Heart left ventricle (tissue), 16 donors: ENCODE data around the gene PCK1. TPM values are rescaled to one million over a fixed set of nuclear protein-coding genes. Genes with fewer than 3 reads are reported as not detected.

Source experiments
- ATAC-seq, 4 donors: fragments of 200-7000 bp; cut with Tn5 transposase; one replicate each; pipeline ENCODE4 v1.9.1; 2020 to 2022; ENCODE audit warnings: moderate library complexity in 4 of 4, mild to moderate bottlenecking in 3 of 4, moderate number of reproducible peaks in 1 of 4
- DNase-seq, 5 donors: peaks; one replicate each; pipeline ENCODE4 v3.0.0-alpha.2; 2020
- H3K27ac ChIP-seq, 12 donors: fragments of 200-600 bp; sonication (generic) in 4 of 12; one replicate each; pipeline versions ENCODE4 v1.5.0 to v1.8.0; 2016 to 2022; ENCODE audit warnings: mild to moderate bottlenecking in 2 of 12
- H3K27me3 ChIP-seq, 9 donors: fragments of 200-600 bp; sonication (generic) in 2 of 9; one replicate each; pipeline versions ENCODE4 v1.5.1 to v1.8.0; 2016 to 2022; ENCODE audit warnings: mild to moderate bottlenecking in 3 of 9
- H3K36me3 ChIP-seq, 9 donors: fragments of 200-600 bp; sonication (generic) in 2 of 9; one replicate each; pipeline versions ENCODE4 v1.5.0 to v1.8.0; 2018 to 2022; ENCODE audit warnings: mild to moderate bottlenecking in 2 of 9
- H3K4me1 ChIP-seq, 12 donors: fragments of 200-600 bp; sonication (generic) in 4 of 12; one replicate each; pipeline versions ENCODE4 v1.5.0 to v1.8.0; 2016 to 2022; ENCODE audit warnings: mild to moderate bottlenecking in 3 of 12
- H3K4me3 ChIP-seq, 12 donors: fragments of 200-600 bp; sonication (generic) in 4 of 12; one replicate each; pipeline versions ENCODE4 v1.5.0 to v1.8.0; 2017 to 2022; ENCODE audit warnings: mild to moderate bottlenecking in 9 of 12, moderate library complexity in 4 of 12
- H3K9me3 ChIP-seq, 12 donors: fragments of 200-600 bp; sonication (generic) in 4 of 12; one replicate each; pipeline versions ENCODE4 v1.5.0 to v1.8.0; 2016 to 2022; ENCODE audit warnings: mild to moderate bottlenecking in 1 of 12
- CTCF ChIP-seq, 12 donors: fragments of 200-600 bp; sonication (generic) in 4 of 12; IDR thresholded peaks; one replicate each; pipeline versions ENCODE4 v1.5.0 to v1.8.0; 2018 to 2022; ENCODE audit warnings: antibody characterized with exemption in 12 of 12, mild to moderate bottlenecking in 5 of 12
- POLR2A ChIP-seq, 2 donors: fragments of 450-650 bp; IDR thresholded peaks; one replicate each; pipeline ENCODE4 v1.6.1; 2017; ENCODE audit warnings: antibody characterized with exemption in 2 of 2, mild to moderate bottlenecking in 2 of 2, moderate library complexity in 2 of 2
- WGBS, 4 donors: extraction: QIAGEN DNeasy Blood & Tissue Kit in 2 of 4; methylation state at CpG; one replicate each; pipeline versions ENCODE4 v1.1.5 to v1.1.7; 2013 to 2018; 5-methylcytosine and 5-hydroxymethylcytosine counted together
- intact Hi-C, 10 donors: fragments of 100-400 bp; cut with DNase I; formaldehyde crosslinking; loops; one replicate each; pipeline versions ENCODE4 v1.11.1 to v1.14.2; 2022
- polyA plus RNA-seq, 2 donors: library from polyadenylated mRNA; stranded (reverse); fragments of 200-250 nt; gene quantifications; one replicate each; pipeline ENCODE4 v1.2.3, GENCODE V29; 2013
- total RNA-seq, 9 donors: library from RNA; depleted of rRNA in 2 of 9; stranded (reverse); fragments of >200 nt in 2 of 9; fragmentation: NEBNext Ultra II Directional in 3 of 9; extraction: Animal tissue kit (Norgen Biotek cat#: 25700) in 3 of 9; gene quantifications; one replicate each; pipeline versions ENCODE4 v1.1.0 to v1.2.4, GENCODE V29; 2016 to 2023
- donor health status: ischemic (EF 13 %, LVEDD 7.1; RV severe dilation, severe dysfunction).
- donor health status: healthy with polysubstance abuse.
- donor health status: DM: no; HTN: yes; CAD: no.
- donor health status: DM: no; HTN: no; CAD: no.
- donor health status: ischemic (EF 25% LVEDD 6.9; RV normal size, moderate dysfunction).
- donor health status: ischemic (EF 25% LVEDD 5.7; RV mildly dilated, moderate dysfunction).
- donor health status: healthy.
- donor health status: DM: yes; HTN: yes; CAD: no.
- donor health status: ischemic (EF 35%, LVEDD 5.7; RV mildly dilated, moderate dysfunction).
- donor health status: nonischemic (EF 11% LVEDD 7.7; RV severe dilation, severe dysfunction).
- donor health status: DM: yes; HTN: yes; CAD: no.
- donor health status: PGD.
- donor health status: ischemic (EF 29% LVEDD 5.4; RV normal size, mild dysfunction).
- donor health status: nonischemic (EF 23%, LVEDD 6.1; RV moderate dilation, normal function).

The PCK1 gene
- total and polyA plus RNA-seq, 11 donors: 0.13 to 22.0 (median 0.40) TPM; not detected in 2

DNA sequence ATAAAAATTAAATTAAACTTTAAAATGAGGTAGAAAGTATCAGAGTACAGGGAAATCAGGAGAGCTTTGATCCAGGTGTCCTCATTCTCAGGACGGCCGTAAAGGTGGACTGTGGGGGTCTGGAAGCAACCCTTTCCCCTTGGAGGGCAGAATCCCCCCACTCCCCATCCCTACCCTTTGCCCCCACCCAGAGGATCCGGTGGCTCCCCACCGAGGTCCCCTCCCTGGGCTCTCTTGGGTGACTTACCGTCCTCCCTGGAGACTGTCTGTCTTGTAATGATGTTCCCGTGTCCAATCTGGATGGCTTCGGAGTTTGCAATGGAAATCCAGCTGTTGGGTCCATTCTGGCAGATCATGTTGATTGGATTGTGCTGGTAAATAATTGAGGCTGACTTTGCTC is 52.0 kb downstream of the PCK1 start:
- TF ChIP-seq POLR2A (IDR thresholded peaks at IDR 0.05) (no peak), CTCF (IDR thresholded peaks at IDR 0.05) (no peak)
- Histone ChIP-seq H3K4me3 (no peak overlapping the region), H3K27ac (no peak overlapping the region), H3K9me3 (no peaks in the 10 kb centered on the region), H3K4me1 (peaks cover 0 to 4% (median 0%) of the 10 kb centered on the region in 12 donors), H3K36me3 (peaks cover 0 to 6% (median 0%) of the 10 kb centered on the region in 9 donors), H3K27me3 (peaks cover 0 to 36% (median 4%) of the 10 kb centered on the region in 9 donors)
- intact Hi-C loops: no loop called here
- ATAC-seq: no peak
- peak in 2 of 5 donors; percentile 2 to 5 for DNase-seq
- 85 to 89% (median 87%) methylated on average over 7 of the region's 7 CpGs for WGBS, 4 donors

DNA sequence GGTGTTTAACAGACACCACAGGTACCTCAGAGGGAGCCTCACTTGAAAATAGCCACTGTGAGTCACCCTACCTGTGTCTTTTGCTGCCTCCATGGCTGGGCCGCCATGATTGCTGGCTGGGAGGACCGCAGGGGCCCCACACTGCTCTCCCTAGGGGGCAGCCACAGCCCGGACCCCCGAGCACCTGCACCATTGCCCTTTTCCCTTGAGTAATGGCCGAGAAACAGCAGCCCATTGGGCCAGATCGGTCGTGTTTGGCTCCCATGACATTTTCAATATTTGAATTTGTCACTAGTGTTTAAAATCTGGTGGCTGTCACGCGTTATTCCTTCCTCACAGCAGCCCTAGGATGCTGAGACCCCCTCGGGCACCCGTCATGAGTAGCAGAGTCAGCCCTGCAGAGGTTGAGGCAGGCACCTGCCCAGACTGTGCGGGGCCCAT is 52.6 kb downstream of the PCK1 start:
- no peak overlapping the region for H3K27ac ChIP-seq
- H3K4me1 ChIP-seq: peaks cover 0 to 9% (median 0%) of the 10 kb centered on the region in 12 donors
- peak in 2 of 5 donors; percentile 2 to 8 for DNase-seq
- H3K9me3 ChIP-seq: no peaks in the 10 kb centered on the region
- H3K27me3 ChIP-seq: peaks cover 0 to 31% (median 4%) of the 10 kb centered on the region in 9 donors
- H3K36me3 ChIP-seq: peaks cover 0 to 6% (median 0%) of the 10 kb centered on the region in 9 donors
- no peak for ATAC-seq
- TF ChIP-seq CTCF (IDR thresholded peaks at IDR 0.05) (no peak), POLR2A (IDR thresholded peaks at IDR 0.05) (no peak)
- intact Hi-C loops: no loop called here
- WGBS, 4 donors: 87 to 89% (median 88%) methylated on average over 11 to 12 of the region's 12 CpGs
- H3K4me3 ChIP-seq: no peak overlapping the region

DNA sequence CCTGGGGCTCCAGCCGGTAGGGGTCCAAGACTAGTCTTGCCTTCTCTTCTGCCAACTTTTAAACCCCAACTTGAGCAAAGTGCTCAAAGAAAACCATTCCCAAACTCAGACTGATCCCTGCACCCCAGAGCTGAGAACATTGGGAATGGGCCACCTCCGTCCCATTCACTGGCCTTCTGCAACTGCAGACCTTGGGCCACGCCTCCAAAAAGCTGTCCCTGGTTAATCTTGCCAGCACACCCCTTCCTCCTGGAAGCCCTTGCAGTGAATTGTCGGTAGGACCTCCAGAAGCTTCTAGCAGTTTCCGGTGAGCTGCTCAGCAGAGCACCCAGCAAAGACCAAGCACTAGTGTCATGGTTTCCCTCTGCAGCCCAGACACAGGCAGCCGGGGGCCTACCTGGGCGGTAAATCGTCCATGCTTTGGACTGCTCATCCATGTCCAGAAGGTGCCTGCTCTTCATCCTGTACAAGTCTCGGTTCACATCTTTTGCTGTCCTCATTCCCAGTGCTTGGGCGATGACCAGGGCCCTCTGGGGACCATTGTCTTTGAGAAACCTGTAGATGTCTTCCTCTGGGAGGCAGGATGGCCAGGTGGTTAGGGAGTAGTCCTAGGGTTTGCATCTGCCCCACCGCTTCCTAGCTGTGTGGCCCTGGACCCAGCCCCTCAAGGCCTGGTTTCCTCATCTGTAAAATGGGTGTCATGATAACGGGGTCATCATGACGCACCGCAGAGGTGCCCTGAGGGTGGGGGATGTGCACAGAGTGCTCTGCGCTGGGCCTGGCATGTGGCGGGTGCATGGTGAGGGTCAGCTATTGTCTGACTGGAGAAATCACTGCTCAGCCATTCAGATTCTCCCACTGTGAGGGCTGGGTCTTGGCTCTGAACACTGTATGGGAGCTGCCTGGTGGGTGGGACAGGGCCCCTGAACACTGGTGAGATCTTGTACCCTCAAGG is 53.9 kb downstream of the PCK1 start:
- DNase-seq: peak in 3 of 5 donors; percentile 2 to 6 (median 5)
- no peak overlapping the region for H3K27ac ChIP-seq
- 84 to 95% (median 88%) methylated on average over 12 to 16 of the region's 16 CpGs for WGBS, 4 donors
- intact Hi-C loops: no loop called here
- H3K36me3 ChIP-seq: peaks cover 0 to 6% (median 0%) of the 10 kb centered on the region in 9 donors
- TF ChIP-seq CTCF (IDR thresholded peaks at IDR 0.05) (no peak), POLR2A (IDR thresholded peaks at IDR 0.05) (no peak)
- peaks cover 0 to 19% (median 0%) of the 10 kb centered on the region in 9 donors for H3K27me3 ChIP-seq
- H3K4me3 ChIP-seq: no peak overlapping the region
- H3K9me3 ChIP-seq: no peaks in the 10 kb centered on the region
- ATAC-seq: no peak
- H3K4me1 ChIP-seq: peaks cover 0 to 22% (median 0%) of the 10 kb centered on the region in 12 donors

GRCh38 chr20:57615445-57615811 is 54.5 kb downstream of the PCK1 start:
- TF ChIP-seq POLR2A (IDR thresholded peaks at IDR 0.05) (no peak), CTCF (IDR thresholded peaks at IDR 0.05) (no peak)
- intact Hi-C loops: no loop called here
- Histone ChIP-seq H3K4me3 (no peak overlapping the region), H3K27me3 (peaks cover 0 to 12% (median 0%) of the 10 kb centered on the region in 9 donors), H3K4me1 (peaks cover 0 to 29% (median 0%) of the 10 kb centered on the region in 12 donors), H3K27ac (no peak overlapping the region), H3K36me3 (peaks cover 0 to 6% (median 0%) of the 10 kb centered on the region in 9 donors), H3K9me3 (no peaks in the 10 kb centered on the region)
- no peak for ATAC-seq
- 64 to 83% (median 82%) methylated on average over 7 to 8 of the region's 8 CpGs for WGBS, 4 donors
- peak in 2 of 5 donors; percentile 1 to 5 for DNase-seq
